Astrocyte of the spinal cord (primary cell): ENCODE measurements around the gene TBX2.
A peak's percentile ranks its signal among the peaks of the same experiment; 100 is the strongest.

Experiments
- DNase-seq: peaks from one replicate; pipeline ENCODE4 v3.0.0; 2011; ENCODE audit warnings: low read depth, low spot score
- H3K4me3 ChIP-seq: 2 replicates; pipeline ENCODE4 v1.5.1; 2011; ENCODE audit warnings: low read depth, mild to moderate bottlenecking, low read length, moderate library complexity
- CTCF ChIP-seq: IDR thresholded peaks from 2 replicates; pipeline ENCODE4 v1.5.1; 2012; ENCODE audit warnings: low read depth, mild to moderate bottlenecking, low read length, inconsistent platforms
- in situ Hi-C: cut with HindIII; loops from 2 replicates; pipeline ENCODE4 v1.10.0; 2017; ENCODE audit warnings: low sequenced_read_pairs

TBX2 gene

GRCh38 chr17:61401389-61402072 lies 1.9 kb downstream of the TBX2 start:
- no peak for TF ChIP-seq CTCF
- DNase-seq: no peak
- in situ Hi-C loops: no loop called here
- H3K4me3 ChIP-seq: peak overlapping the region; percentile 49

- in situ Hi-C loops: no loop called here
- peak overlapping the region; percentile 49 for H3K4me3 ChIP-seq
- TF ChIP-seq CTCF: no peak
- no peak for DNase-seq
Observed at GRCh38 chr17:61402073-61402541, 2.5 kb downstream of the TBX2 start.

GRCh38 chr17:61402978-61403800 lies 3.5 kb downstream of the TBX2 start:
- no peak for TF ChIP-seq CTCF
- DNase-seq: no peak
- in situ Hi-C loops: no loop called here
- no peak overlapping the region for H3K4me3 ChIP-seq

GRCh38 chr17:61403801-61404662 lies 4.4 kb downstream of the TBX2 start:
- in situ Hi-C loops: no loop called here
- DNase-seq: no peak
- H3K4me3 ChIP-seq: no peak overlapping the region
- TF ChIP-seq CTCF: no peak

- H3K4me3 ChIP-seq: no peak overlapping the region
- no peak for DNase-seq
- TF ChIP-seq CTCF: no peak
- in situ Hi-C loops: no loop called here
Observed at GRCh38 chr17:61404663-61404912, 4.9 kb downstream of the TBX2 start.

- DNase-seq: no peak
- in situ Hi-C loops: no loop called here
- TF ChIP-seq CTCF: no peak
- H3K4me3 ChIP-seq: no peak overlapping the region
Observed at GRCh38 chr17:61404913-61405685, 5.5 kb downstream of the TBX2 start.
